Measurements from ENCODE around the gene TRIM26. TPM values are rescaled to one million over a fixed set of nuclear protein-coding genes. Genes with fewer than 3 reads are reported as not detected.

The TRIM26 gene
- polyA plus RNA-seq, 3 donors = 16.4 to 26.4 (median 26.0) TPM

- no peak overlapping the region for H3K27ac Mint-ChIP-seq
- intact Hi-C loops (cut with micrococcal nuclease) = no loop called here
- WGBS (ENCODE audit: insufficient coverage) = 92% methylated on average over 4 of the region's 4 CpGs
Observed at GRCh38 chr6:30164714-30165113, 48.5 kb downstream of the TRIM26 start.

DNA sequence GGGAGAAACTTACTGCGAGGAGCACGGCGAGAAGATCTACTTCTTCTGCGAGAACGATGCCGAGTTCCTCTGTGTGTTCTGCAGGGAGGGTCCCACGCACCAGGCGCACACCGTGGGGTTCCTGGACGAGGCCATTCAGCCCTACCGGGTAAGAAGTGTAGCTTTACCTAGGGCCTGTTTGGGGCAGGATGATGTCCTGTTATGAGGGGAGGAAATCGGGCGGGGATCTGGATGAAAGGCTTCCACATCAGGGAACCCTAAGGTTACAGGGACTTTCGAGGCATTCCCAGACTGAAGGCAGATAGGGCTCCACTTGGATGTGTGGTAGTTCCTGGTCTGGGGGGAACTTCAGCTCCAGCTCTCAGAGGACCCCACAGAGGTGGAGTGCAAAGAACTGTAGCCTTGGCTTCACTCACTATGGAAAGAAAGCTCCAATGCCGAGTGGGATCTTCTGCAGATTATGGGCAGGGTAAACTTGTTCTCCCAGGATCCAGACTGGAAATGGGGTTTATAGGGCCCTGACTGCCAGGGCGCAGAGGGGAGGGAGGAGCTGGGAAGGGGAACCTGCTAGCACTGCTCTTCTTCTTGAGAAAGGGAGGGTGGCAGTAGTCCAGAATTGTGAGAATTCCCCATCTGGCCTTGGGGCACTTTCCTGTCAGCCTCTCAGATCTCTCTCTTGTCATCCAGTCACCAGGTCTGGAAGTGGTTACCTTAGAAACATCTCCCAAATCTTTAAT, 49.1 kb downstream of the TRIM26 start:
- H3K27ac ChIP-seq (ENCODE audit: low read depth in 1 of 2, low read length in 2 of 2) = no peak overlapping the region
- no peak overlapping the region for H2AFZ ChIP-seq (ENCODE audit: insufficient read depth, low read depth, low read length, poor library complexity, severe bottlenecking)
- Mint-ChIP-seq H3K27ac (no peak overlapping the region), H3K36me3 (no peaks in the 10 kb centered on the region), H3K27me3 (ENCODE audit: low read depth in 3 of 3) (peaks cover 10 to 20% (median 17%) of the 10 kb centered on the region in 3 donors), H3K4me1 (no peaks in the 10 kb centered on the region), H3K4me3 (no peak overlapping the region), H3K9me3 (peaks cover 0 to 2% (median 0%) of the 10 kb centered on the region in 7 donors)
- H3K79me2 ChIP-seq (ENCODE audit: insufficient read depth, low read length) = no peaks in the 10 kb centered on the region
- H3K4me3 ChIP-seq (replicated peaks in 1 of 3; ENCODE audit: low read depth in 2 of 3, low read length in 3 of 3) = no peak overlapping the region
- intact Hi-C loops (cut with micrococcal nuclease) = no loop called here
- no peak for DNase-seq
- H4K20me1 ChIP-seq (ENCODE audit: insufficient read depth, low read length) = no peaks in the 10 kb centered on the region
- 95% methylated on average over 13 of the region's 16 CpGs for WGBS (ENCODE audit: insufficient coverage)
- no peak overlapping the region for H3K4me2 ChIP-seq (replicated peaks; ENCODE audit: extremely low read depth, low read length, poor library complexity, severe bottlenecking)
- no peak for TF ChIP-seq CTCF (IDR thresholded peaks at IDR 0.05)
- H3K4me1 ChIP-seq (ENCODE audit: control insufficient read depth in 1 of 2, insufficient read depth in 2 of 2, low read length in 2 of 2) = no peaks in the 10 kb centered on the region
- H3K36me3 ChIP-seq (replicated peaks in 1 of 2; ENCODE audit: control insufficient read depth in 1 of 2, insufficient read depth in 2 of 2, low read length in 2 of 2) = no peaks in the 10 kb centered on the region
- H3K27me3 ChIP-seq (ENCODE audit: control insufficient read depth in 2 of 2, insufficient read depth in 2 of 2, low read length in 2 of 2) = no peaks in the 10 kb centered on the region
- no peak overlapping the region for H3K9ac ChIP-seq (ENCODE audit: insufficient read depth, low read length, poor library complexity, severe bottlenecking)
- H3K9me3 ChIP-seq (replicated peaks in 1 of 2; ENCODE audit: control insufficient read depth in 1 of 2, insufficient read depth in 1 of 2, low read length in 2 of 2) = no peaks in the 10 kb centered on the region

More at GRCh38 chr6:30164714-30165113, 48.5 kb downstream of the TRIM26 start:
- no peak overlapping the region for H3K4me3 ChIP-seq (replicated peaks in 1 of 3; ENCODE audit: low read depth in 2 of 3, low read length in 3 of 3)
- H3K9ac ChIP-seq (ENCODE audit: insufficient read depth, low read length, poor library complexity, severe bottlenecking) = no peak overlapping the region
- Mint-ChIP-seq H3K4me3 (no peak overlapping the region), H3K9me3 (peaks cover 0 to 2% (median 0%) of the 10 kb centered on the region in 7 donors), H3K36me3 (no peaks in the 10 kb centered on the region), H3K4me1 (no peaks in the 10 kb centered on the region), H3K27me3 (ENCODE audit: low read depth in 3 of 3) (peaks cover 11 to 21% (median 18%) of the 10 kb centered on the region in 3 donors)
- H2AFZ ChIP-seq (ENCODE audit: insufficient read depth, low read depth, low read length, poor library complexity, severe bottlenecking) = no peak overlapping the region
- no peak overlapping the region for H3K4me2 ChIP-seq (replicated peaks; ENCODE audit: extremely low read depth, low read length, poor library complexity, severe bottlenecking)
- H4K20me1 ChIP-seq (ENCODE audit: insufficient read depth, low read length) = no peaks in the 10 kb centered on the region
- no peak overlapping the region for H3K27ac ChIP-seq (ENCODE audit: low read depth in 1 of 2, low read length in 2 of 2)
- no peaks in the 10 kb centered on the region for H3K9me3 ChIP-seq (replicated peaks in 1 of 2; ENCODE audit: control insufficient read depth in 1 of 2, insufficient read depth in 1 of 2, low read length in 2 of 2)
- no peak for TF ChIP-seq CTCF (IDR thresholded peaks at IDR 0.05)
- no peak for DNase-seq
- H3K79me2 ChIP-seq (ENCODE audit: insufficient read depth, low read length) = no peaks in the 10 kb centered on the region
- H3K4me1 ChIP-seq (ENCODE audit: control insufficient read depth in 1 of 2, insufficient read depth in 2 of 2, low read length in 2 of 2) = no peaks in the 10 kb centered on the region
- H3K36me3 ChIP-seq (replicated peaks in 1 of 2; ENCODE audit: control insufficient read depth in 1 of 2, insufficient read depth in 2 of 2, low read length in 2 of 2) = no peaks in the 10 kb centered on the region
- H3K27me3 ChIP-seq (ENCODE audit: control insufficient read depth in 2 of 2, insufficient read depth in 2 of 2, low read length in 2 of 2) = peaks cover 2% of the 10 kb centered on the region in 2 donors

All from CD14-positive monocyte (primary cell).